Left cardiac atrium (tissue), 4 donors: ENCODE results near the gene PARN. TPM values are rescaled to one million over a fixed set of nuclear protein-coding genes. Genes with fewer than 3 reads are reported as not detected.
"Not testable (repeated sequence)": the region's sequence is repeated elsewhere in the genome, so short reads cannot be mapped to it uniquely, and the experiment has no call there.

Experiments
- ATAC-seq, 2 donors: fragments of 200-7000 bp; cut with Tn5 transposase; one replicate each; pipeline ENCODE4 v1.9.1; 2020; ENCODE audit warnings: mild to moderate bottlenecking in 2 of 2, moderate library complexity in 2 of 2
- DNase-seq: peaks from one replicate; pipeline ENCODE4 v3.0.0-alpha.2; 2020
- intact Hi-C, 2 donors: fragments of 100-400 bp; cut with DNase I; formaldehyde crosslinking; loops; one replicate each; pipeline versions ENCODE4 v1.14.1 to v1.15.1; 2022 to 2023
- total RNA-seq, 2 donors: library from RNA; stranded (reverse); fragmentation: NEBNext Ultra II Directional; extraction: Animal tissue kit (Norgen Biotek cat#: 25700); gene quantifications; one replicate each; pipeline ENCODE4 v1.2.1, GENCODE V29; 2021
- donor health status: DM: no; HTN: yes; CAD: no.
- donor health status: DM: no; HTN: yes; CAD: no; lungs with severe emphysema.
- donor health status: DM: yes; HTN: yes; CAD: no.
- donor health status: Dilated cardiomyopathy.

Gene PARN
- total RNA-seq, 2 donors from 2014 or later: 17.3 to 18.9 TPM

DNA sequence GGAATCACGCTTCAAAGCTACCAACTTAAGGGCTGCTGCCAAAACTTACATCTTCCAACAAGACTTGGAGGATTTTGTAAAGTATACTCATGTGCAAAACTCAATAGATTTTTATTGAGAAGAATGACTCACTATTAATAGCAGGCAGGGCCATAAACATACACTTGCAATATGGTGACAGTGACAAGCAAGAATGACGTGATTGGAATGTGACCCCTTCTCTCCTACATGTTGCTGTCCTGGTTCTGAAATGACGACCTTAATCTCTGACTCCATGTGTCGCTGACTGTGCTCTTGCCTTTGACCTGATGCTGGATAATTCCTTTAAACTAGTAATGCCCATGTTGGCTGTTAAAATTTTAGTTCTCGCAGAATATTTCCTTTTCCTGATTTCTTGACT, 174.5 kb downstream of the PARN start:
- ATAC-seq (no peak), DNase-seq (no peak)
- intact Hi-C loops: no loop called here

DNA sequence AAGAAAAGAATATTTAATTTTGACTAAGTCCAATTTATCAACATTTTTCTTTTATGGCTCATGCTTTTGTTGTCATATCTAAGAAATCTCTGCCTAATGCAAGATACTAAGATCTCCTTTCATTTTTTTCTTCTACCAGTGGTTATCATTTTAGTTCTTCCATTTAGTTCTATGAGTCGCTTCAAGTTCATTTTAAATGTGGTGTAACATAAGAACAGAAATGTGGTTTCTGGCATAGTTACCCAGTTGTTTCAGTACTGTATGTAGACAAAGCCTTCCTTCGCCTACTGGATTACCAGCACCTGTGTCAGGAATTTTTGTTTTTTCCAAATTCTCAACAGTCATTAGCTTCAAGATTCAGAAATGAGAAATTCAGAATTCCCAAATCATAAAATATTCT, 175.7 kb downstream of the PARN start:
- intact Hi-C loops: no loop called here
- DNase-seq: no peak
- ATAC-seq: no peak

DNA sequence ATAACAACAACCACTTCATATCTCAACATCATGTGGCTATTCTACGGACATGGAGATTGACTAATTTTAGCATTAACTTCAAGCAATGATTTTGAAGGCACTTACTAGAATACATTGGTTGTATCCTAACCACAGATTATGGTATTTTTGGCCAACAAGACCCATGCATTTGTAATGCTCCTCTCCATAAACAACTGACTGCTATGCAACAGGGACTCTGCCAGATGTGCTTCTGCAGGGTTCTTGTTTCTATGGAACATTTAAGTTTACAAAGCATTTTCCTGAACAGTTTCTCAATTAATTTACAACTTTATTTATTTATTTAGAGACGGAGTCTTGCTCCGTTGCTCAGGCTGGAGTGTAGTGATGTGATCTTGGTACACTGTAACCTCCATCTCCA, 178.0 kb downstream of the PARN start:
- no peak for DNase-seq
- ATAC-seq: no peak
- intact Hi-C loops: no loop called here

DNA sequence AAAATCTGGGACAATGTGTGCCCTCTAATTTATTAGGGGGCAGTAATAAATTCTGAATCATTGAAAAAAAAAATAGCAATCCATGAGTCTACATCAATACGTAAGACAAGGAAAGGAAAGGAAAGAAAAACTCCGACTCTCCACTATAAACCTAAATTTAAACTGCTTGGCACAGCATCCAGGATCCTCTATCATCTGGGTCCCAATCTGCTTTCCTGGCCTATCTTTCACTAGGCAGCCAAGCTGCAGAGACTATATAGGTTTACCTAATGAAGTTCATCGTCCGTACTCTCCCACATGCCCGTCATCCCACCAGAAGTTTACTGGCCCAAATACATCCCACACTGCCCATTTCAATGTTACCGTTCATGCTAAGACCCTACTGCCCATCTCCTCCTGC, 179.2 kb downstream of the PARN start:
- ATAC-seq (no peak), DNase-seq (no peak)
- intact Hi-C loops: no loop called here

DNA sequence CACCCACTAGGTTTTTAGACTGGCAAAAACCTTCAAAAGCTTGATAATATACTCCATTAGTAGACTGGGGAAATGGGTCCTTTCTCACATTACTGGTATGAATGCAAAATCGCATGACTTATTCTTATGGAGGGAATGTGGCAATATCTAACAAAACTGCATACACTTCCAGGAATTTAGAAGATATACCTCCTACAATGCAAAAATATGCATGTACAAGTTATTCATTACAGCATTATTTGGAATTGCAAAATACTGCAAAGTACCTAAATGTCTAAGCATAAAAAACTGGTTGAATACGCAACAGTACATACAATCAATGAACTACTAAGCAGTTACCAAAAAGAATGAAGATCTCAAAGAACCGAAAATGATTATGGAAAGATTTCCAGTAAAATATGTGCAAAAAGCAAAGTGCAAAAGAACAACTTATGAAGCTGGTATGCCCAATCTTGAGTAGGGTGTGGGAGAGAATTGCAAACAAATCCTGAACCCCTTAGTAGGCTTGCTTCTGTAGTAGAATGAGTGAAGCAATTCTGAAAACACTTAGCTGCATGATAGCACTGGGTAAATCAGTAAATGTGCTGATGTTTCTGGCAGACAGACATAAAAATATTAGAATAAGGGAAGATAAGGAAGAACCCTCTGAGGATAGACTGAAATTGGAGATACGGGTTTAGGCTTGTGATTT, 180.1 kb downstream of the PARN start:
- peak; percentile 34 to 45 for ATAC-seq
- no peak for DNase-seq
- intact Hi-C loops: no loop called here

DNA sequence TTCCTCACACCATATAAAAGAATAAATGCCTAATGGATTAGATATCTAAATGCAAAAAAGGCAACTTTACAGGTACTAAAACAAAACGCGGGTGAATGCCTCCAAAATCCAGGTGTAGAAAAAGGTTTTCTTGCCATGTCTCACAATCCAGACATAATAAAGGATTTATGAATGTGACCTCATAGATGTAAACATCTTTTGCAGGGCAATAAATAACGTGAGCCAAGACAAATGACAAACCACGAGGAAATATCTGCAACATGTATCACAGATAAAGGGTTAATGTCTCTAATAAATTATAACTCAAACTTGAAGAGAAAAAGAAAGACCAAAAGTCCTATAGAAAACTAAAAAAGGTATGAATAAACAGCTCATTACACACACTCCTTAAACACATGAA, 180.7 kb downstream of the PARN start:
- ATAC-seq (no peak), DNase-seq (no peak)
- intact Hi-C loops: no loop called here

DNA sequence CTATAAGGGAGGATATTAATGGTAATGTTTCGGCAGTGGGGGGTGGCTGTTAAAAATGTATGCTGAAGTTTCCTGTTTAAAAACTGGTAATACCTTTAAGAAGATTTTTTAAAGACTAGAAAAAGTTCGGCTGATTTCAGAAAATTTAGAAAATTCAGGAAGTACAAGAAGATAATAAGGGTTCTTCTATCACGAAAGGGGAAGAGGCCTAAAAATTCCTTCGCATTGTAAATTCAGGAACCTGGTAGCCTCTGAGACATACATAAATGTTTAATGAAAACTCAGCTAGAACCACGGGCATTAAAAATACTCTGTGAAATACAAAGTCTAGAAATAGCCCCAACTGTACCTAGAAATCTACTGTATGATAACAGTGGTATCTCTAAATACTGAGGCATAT, 181.2 kb downstream of the PARN start:
- ATAC-seq (no peak), DNase-seq (no peak)
- intact Hi-C loops: no loop called here

DNA sequence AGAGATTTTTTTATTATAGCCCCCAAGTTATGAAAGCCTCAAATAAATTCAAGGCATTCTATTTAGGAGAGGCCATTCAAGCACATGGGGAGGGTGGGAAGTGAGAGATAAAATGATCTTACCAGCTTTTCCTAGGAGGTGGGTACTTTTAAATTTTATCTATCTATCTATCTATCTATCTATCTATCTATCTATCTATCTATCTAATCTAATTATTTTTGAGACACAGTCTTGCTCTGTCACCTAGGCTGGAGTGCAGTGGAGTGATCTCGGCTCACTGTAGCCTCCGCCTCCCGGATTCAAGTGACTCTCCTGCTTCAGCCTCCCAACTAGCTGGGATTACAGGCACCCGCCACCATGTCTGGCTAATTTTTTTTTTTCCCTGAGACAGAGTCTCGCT, 182.3 kb downstream of the PARN start:
- no peak for DNase-seq

DNA sequence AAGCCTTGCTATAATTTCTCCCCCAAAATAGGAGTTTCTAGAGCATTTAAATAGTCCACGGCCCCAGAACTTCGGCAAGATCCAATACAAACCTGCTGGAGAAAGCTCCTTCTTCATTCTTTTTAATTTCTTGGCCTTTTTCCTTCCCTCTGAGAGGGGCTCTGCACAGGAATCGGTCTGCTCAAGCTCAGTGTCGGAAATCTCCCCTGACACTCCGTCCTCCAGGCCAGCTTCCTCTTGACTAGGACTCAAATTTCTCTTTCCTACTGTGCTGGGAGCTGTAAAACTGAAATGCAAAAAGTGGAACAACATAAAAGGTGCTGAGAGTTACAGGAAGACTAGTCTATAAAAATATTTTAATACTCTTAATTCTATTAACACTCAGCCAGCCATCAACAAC, 183.3 kb downstream of the PARN start:
- DNase-seq: no peak

More for the DNA sequence above, 182.3 kb downstream of the PARN start:
- ATAC-seq: no peak
- intact Hi-C loops: no loop called here

DNA sequence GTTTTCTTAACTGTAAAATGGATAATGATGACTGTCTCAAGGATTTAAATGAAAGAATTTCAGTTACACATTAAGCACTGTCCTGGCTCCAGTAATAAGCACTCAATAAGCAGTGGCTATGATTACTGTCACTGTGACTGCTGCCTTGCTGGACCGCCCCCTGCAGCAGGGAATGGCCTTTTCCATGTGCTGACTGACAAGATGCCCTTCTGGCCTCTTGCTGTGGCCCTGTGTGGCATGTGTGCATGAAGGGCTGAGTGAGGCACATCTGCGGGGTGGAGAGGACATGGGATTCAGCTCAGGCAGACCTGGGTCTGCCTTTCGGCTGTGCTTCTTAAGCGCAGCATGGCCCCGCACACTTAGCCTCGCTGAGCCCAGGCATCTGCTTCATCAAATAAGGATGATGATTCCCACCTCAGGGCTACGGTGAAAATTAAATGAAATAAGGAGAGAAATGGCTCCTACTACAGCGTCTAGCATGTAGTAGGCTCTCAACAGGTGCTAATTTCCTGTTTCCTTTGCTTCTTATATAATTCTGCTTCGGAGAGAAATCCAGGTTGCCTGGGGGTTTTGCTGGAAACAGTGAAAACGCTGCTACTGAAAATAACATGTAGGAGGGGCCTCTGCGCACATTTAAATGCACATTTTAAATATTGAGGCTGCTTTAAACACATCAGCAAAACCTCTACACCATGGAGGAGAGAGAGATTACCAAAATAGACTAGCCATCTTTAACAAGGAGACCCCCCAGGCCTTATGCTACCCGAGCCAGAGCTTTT, 183.9 kb downstream of the PARN start:
- ATAC-seq (peak; percentile 61 to 77), DNase-seq (no peak)
- intact Hi-C loops: no loop called here

More for the DNA sequence above, 183.3 kb downstream of the PARN start:
- intact Hi-C loops: no loop called here
- no peak for ATAC-seq

DNA sequence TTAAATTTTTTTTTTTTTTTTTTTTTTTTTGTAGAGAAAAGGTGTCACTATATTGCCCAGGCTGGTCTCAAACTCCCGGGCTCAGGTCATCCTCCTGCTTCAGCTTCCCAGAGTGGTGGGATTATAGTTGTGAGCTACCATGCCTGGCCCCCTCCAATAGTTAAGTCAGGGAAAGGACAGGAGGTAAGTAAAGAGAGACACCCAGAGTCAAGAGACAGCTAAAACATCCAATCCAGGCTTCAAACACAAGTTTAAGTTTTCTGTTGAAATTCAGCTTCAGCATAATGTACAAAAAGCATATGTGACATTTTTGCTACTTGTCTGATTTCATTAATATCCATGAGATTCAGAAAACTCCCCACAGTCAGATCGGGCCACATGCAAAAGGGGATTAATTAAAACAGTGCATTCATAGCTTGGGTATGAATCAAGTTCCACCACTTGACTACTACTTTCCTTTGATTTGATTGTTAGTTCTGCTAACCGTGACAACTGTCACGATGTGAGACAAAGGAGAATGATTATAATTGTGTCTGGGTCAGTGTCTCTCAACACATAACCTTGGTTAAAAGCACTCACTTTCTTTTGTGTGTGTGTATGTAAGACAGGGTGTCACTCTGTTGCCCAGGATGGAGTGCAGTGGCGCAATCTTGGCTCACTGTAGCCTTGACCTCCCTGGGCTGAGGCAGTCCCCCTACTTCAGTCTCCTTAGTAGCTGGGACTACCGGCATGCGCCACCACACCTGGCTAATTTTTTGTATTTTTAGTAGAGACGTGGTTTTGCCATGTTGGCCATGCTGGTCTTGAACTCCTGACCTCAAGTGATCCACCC, 184.9 kb downstream of the PARN start:
- ATAC-seq: no peak
- no peak for DNase-seq
- intact Hi-C loops: no loop called here

DNA sequence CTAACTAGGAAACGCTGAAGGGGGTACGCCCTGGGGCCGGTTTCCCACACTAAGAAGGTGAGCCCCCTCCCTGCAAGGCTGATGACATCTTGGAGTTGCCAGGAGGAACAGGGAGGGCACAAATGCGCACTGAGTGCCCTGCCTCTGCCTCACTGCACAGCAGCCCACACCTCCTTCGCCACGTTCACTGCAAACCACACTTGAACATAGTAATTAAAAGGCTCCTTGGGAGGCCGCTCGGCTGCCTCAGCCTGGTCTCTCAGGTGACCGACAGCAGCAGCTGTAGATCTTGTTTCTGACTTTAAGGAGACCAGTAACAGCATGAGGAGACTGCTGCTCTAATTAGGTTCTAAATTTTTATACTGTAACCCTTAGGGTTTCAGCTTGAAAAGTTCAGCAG, 188.5 kb downstream of the PARN start:
- intact Hi-C loops, DNase-seq, ATAC-seq: not testable (repeated sequence)

DNA sequence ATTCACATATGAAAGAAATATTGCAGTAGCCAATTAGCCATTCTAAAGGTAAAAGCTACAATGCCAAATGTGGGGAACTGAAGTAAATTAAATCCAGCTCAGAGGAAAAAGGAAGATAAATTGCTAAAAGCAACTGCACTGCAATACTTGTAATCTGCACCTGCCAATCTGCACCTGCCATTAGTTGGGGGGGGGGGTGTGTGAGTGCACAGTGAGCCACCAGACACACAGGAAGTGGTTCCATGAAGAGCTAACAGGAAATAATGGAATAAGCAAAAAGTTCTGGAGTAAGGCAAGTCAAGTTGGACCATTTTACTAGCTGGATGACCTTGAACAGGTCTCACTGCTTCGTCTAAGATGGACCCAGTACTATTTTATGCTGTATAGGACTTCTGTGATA, 191.8 kb downstream of the PARN start:
- ATAC-seq (no peak), DNase-seq (no peak)
- intact Hi-C loops: no loop called here

DNA sequence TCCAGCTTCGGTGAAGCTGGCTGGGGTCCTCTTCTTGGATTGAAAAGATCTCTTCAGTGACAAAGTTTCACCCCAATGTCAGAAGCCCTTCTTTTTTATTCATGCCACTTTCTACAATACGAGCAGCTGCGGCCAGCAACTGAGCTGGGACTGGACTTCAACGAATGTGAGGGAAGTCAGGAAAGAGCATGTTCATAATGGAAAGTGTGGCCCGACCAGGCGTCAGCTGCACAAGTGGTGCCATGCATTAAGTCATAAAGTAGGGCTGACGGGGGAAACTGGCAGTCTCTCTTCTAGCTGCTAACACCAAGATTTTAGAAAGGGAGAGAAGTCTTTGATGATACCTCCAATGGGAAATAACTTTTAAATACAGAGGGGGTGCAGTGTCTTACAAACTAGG, 192.6 kb downstream of the PARN start:
- DNase-seq: no peak
- no peak for ATAC-seq
- intact Hi-C loops: no loop called here

DNA sequence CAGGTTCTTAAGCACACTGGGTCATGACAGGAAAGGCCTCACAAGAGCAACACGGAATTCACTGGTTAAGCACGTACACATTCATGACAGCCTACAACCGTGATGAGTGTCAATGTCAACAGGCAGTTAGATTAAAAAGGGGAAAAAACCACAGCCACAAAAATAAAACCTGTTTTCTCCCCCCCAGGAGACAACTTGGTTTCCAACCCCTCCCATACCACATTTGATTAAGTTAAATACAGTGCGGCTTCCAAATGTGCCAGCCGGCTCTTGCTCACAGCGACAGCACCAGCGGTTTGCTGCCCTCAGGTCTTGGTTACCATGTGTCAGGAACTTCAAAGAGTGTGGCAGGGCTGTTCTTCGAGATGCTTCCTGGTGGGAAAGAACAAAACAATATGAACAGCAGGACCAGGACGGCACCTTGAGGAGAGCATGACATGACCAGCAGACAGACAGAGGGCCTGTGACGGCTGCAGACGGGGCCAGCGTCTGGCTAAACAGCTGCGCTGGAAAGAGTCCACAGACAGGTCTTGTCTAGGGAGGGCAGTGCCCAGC, 193.6 kb downstream of the PARN start:
- no peak for DNase-seq
- intact Hi-C loops: no loop called here
- peak in 1 of 2 donors; percentile 36 for ATAC-seq

DNA sequence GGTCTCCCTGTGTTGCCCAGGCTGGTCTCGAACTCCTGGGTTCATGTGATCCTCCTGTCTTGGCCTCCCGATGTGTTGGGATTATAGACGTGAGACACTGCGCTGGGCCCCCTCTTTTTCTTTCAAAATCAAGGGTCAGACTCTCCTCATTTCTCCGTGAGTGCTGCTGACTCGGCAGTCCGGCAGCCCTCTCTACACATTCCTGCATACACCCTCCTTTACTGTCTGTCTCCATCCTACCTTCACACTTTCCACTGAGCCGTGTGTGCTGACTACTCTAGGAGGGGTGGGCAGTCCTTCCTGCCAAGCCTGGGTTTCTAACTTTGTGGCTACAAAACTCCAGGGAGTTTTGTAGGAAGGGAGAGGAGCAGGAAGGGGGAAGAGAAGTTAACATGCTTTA, 195.2 kb downstream of the PARN start:
- no peak for ATAC-seq
- intact Hi-C loops: no loop called here
- no peak for DNase-seq

DNA sequence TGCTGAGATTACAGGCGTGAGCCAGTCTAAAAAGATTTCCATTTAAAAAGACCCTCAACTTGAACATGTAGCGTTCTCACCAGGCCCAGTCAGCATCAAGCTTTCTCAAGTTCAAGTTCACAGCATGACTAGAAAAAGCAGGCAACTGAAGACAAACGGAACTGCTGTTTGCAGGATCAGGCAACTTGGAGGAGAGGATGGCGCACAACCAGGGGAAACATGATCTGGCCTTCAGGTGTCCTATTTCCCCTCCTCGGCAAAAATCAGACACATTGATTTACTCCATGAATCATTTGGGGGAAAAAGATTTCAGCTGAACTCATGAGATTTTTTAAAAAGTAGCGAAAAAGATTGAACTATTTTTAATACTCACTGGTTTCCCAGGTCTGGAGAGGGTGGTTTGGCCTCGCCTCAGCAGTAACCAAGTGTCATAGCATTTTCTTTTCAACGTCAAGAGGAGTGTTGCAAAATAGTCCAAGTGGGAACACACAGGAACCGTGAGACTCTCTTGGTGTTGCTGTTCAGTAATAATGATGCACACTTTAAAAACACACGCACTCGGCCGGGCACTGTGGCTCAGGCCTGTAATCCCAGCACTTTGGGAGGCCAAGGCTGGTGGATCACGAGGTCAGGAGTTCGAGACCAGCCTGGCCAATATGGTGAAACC, 201.0 kb downstream of the PARN start:
- intact Hi-C loops, ATAC-seq, DNase-seq: not testable (repeated sequence)

DNA sequence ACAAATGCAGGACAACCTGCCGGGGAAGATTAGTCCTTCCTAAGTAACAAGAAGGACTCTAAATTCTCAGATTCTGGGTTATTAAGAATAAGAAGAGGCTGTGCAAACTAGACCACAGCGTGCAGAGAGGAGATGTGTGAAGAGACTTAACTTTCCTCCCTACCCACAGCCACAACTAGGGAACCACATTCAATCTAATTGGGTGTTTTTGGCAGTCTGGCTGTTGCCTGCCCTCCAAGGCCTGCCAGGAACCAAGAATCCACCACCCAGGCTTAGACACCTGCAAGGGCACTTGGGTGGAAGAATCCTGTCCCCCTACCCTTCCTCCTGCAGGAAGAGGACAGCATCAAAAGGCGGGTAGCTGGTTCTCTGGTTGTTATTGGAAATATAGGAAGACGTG, 202.0 kb downstream of the PARN start:
- intact Hi-C loops: no loop called here
- DNase-seq (no peak), ATAC-seq (no peak)

DNA sequence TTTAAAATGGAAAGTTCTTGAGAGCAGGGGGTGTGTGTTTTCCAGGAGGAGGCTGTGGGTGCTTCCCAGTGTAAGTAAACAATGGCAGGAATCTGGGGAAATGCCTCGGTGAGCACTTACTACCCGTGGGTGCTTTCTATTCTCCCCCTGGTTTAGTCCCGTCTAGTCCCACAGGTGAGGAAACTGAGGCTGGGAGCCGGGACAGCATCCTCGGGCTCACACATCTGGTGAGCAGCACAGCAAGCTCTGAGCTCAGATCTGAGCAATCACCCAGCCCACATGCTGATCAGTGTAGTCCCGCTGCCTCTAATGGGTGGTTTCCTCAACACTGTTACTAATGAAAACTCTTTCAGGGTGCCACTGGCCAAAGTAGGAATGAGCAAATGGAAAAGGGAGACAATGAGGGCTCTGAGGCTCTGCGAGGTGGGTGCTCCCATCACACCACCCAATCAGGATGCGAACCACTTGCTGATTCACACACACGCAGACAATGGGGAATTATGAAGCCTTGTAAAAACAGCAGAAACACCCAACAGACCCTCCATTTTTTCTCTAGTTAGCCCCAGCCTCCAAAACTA, 202.6 kb downstream of the PARN start:
- intact Hi-C loops: no loop called here
- DNase-seq: no peak
- peak in 1 of 2 donors; percentile 33 for ATAC-seq
